ENCODE measurements around the gene DFFA.

Gene DFFA, protein sequence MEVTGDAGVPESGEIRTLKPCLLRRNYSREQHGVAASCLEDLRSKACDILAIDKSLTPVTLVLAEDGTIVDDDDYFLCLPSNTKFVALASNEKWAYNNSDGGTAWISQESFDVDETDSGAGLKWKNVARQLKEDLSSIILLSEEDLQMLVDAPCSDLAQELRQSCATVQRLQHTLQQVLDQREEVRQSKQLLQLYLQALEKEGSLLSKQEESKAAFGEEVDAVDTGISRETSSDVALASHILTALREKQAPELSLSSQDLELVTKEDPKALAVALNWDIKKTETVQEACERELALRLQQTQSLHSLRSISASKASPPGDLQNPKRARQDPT

GRCh38 chr1:10472220-10473144, at the start of gene DFFA:
Gene DFFA, minus strand, starts transcription at chr1:10472529. Its CDS starts 71 bp downstream, at chr1:10472458.
- TF ChIP-seq, protein P1, sequence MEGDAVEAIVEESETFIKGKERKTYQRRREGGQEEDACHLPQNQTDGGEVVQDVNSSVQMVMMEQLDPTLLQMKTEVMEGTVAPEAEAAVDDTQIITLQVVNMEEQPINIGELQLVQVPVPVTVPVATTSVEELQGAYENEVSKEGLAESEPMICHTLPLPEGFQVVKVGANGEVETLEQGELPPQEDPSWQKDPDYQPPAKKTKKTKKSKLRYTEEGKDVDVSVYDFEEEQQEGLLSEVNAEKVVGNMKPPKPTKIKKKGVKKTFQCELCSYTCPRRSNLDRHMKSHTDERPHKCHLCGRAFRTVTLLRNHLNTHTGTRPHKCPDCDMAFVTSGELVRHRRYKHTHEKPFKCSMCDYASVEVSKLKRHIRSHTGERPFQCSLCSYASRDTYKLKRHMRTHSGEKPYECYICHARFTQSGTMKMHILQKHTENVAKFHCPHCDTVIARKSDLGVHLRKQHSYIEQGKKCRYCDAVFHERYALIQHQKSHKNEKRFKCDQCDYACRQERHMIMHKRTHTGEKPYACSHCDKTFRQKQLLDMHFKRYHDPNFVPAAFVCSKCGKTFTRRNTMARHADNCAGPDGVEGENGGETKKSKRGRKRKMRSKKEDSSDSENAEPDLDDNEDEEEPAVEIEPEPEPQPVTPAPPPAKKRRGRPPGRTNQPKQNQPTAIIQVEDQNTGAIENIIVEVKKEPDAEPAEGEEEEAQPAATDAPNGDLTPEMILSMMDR (IDR thresholded peaks at IDR 0.05; ENCODE audit: low read depth, low read length, missing control alignments), result no peak
- peak; percentile 96 for DNase-seq (ENCODE audit: low read depth)
- H3K4me3 ChIP-seq (ENCODE audit: low read depth, low read length), result peak within 1 kb of the TSS; percentile 69

GRCh38 chr1:10521537-10522157, 49.3 kb upstream of the DFFA start:
- no peak for DNase-seq (ENCODE audit: low read depth)
- TF ChIP-seq, protein P1 (IDR thresholded peaks at IDR 0.05; ENCODE audit: low read depth, low read length, missing control alignments), result no peak

DNA sequence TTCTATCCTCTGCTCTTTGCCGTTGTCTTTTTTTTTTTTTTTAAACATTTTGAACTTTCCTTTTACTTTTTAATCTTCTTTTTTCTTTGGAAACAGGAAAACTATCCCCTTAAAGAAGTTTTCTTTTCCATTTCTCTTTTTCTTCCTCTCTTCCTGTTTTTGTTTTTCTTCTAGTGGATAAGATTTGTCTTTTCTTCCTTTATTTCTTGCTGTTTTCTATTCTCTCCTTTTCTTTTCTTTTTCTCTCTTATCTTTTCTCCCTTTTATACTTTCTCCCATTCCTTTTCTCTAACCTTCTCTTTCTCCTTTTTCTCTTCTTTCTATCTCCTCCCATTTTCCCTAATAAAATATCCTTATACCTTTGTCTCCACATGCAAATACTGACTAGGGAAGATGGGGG, 48.6 kb upstream of the DFFA start:
- TF ChIP-seq, protein P1 (IDR thresholded peaks at IDR 0.05; ENCODE audit: low read depth, low read length, missing control alignments), result no peak
- H3K4me3 ChIP-seq (ENCODE audit: low read depth, low read length), result no peak overlapping the region
- DNase-seq (ENCODE audit: low read depth), result no peak

More at GRCh38 chr1:10521537-10522157, 49.3 kb upstream of the DFFA start:
- no peak overlapping the region for H3K4me3 ChIP-seq (ENCODE audit: low read depth, low read length)

DNA sequence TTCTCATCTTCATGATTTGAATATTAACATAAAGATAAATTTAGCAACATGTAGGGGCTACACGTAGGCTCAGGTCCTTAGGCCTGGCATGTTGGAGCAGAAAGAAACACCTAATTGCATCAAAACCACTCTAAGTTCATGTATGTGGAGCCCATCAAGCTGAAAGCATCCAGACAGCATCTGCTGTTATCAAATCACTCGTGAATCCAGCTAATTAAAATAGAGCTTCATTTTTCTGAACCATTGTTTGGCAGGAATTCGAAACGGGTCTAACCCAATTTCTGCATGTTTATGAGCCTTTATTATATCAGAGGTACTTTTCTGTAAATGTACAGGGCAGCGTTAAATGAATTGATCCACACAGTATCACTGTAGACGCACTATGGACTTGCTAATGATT, 48.2 kb upstream of the DFFA start:
- no peak overlapping the region for H3K4me3 ChIP-seq (ENCODE audit: low read depth, low read length)
- DNase-seq (ENCODE audit: low read depth), result no peak
- TF ChIP-seq, protein P1 (IDR thresholded peaks at IDR 0.05; ENCODE audit: low read depth, low read length, missing control alignments), result no peak

DNA sequence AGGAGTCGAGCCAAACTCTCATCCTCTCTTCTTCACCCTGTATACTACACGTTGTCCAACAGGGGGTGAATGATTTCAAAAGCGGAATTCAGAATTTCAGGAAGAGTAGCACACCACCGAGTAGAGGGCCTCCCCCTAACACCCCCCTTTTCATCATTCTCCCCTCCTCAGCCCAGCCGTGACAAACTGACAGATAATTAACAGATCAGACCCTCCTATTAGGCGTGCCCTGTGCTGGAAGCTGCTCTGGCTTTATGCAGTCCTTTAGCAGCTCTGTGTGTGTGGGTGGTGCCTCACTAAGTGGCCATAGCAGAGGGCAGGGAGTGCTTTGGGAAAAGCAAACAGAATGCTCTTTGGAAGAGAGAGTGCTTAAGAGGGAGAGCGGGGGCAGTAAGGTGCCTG, 46.7 kb upstream of the DFFA start:
- TF ChIP-seq, protein P1 (IDR thresholded peaks at IDR 0.05; ENCODE audit: low read depth, low read length, missing control alignments), result no peak
- no peak overlapping the region for H3K4me3 ChIP-seq (ENCODE audit: low read depth, low read length)
- DNase-seq (ENCODE audit: low read depth), result no peak

- H3K4me3 ChIP-seq (ENCODE audit: low read depth, low read length), result no peak overlapping the region
- DNase-seq (ENCODE audit: low read depth), result no peak
- TF ChIP-seq, protein P1 (IDR thresholded peaks at IDR 0.05; ENCODE audit: low read depth, low read length, missing control alignments), result no peak
Measured at GRCh38 chr1:10517677-10517982, 45.3 kb upstream of the DFFA start.
